HL-60 (cell line): ENCODE measurements around the gene USP40.

Experiments
- DNase-seq, 2 experiments: peaks; one replicate each; pipeline ENCODE4 v3.0.0-alpha.2; 2010 to 2020; ENCODE audit warnings: low read depth in 1 of 2, low spot score in 1 of 2
- H3K27ac ChIP-seq: fragments of 250-450 bp; sonication (Bioruptor Pico); replicated peaks from 2 replicates; pipeline ENCODE4 v1.5.1; 2020; ENCODE audit warnings: mild to moderate bottlenecking, moderate library complexity
- H3K27me3 ChIP-seq: fragments of 250-450 bp; sonication (Bioruptor Pico); 2 replicates; pipeline ENCODE4 v1.5.1; 2021; ENCODE audit warnings: mild to moderate bottlenecking, moderate library complexity; ENCODE audit not compliant: insufficient read depth, poor library complexity, severe bottlenecking
- H3K4me3 ChIP-seq: replicated peaks from 2 replicates; pipeline ENCODE4 v1.5.1; 2011; ENCODE audit warnings: mild to moderate bottlenecking, control low read depth, low read length; ENCODE audit not compliant: insufficient read depth
- CTCF ChIP-seq: IDR thresholded peaks from one replicate; pipeline ENCODE4 v1.5.1; 2011; ENCODE audit warnings: low read length, control low read depth, inconsistent platforms; ENCODE audit not compliant: insufficient read depth
- GABPA ChIP-seq: IDR thresholded peaks from 2 replicates; pipeline ENCODE4 v1.6.1; 2012; ENCODE audit warnings: low read depth
- POLR2AphosphoS5 ChIP-seq: IDR thresholded peaks from 2 replicates; pipeline ENCODE4 v1.6.1; 2012; ENCODE audit warnings: low read depth
- REST ChIP-seq: IDR thresholded peaks from 2 replicates; pipeline ENCODE4 v1.6.1; 2012; ENCODE audit warnings: low read depth; ENCODE audit not compliant: insufficient replicate concordance
- SPI1 ChIP-seq: IDR thresholded peaks from 2 replicates; pipeline ENCODE4 v1.6.1; 2012; ENCODE audit warnings: low read depth, mild to moderate bottlenecking, borderline replicate concordance

The USP40 gene

GRCh38 chr2:233544200-233544610 lies 22.4 kb downstream of the USP40 start:
- Histone ChIP-seq H3K4me3 (no peak overlapping the region), H3K27me3 (no peaks in the 10 kb centered on the region), H3K27ac (no peak overlapping the region)
- DNase-seq = no peak
- TF ChIP-seq POLR2AphosphoS5 (no peak), GABPA (no peak), CTCF (no peak), SPI1 (no peak), REST (no peak)

DNA sequence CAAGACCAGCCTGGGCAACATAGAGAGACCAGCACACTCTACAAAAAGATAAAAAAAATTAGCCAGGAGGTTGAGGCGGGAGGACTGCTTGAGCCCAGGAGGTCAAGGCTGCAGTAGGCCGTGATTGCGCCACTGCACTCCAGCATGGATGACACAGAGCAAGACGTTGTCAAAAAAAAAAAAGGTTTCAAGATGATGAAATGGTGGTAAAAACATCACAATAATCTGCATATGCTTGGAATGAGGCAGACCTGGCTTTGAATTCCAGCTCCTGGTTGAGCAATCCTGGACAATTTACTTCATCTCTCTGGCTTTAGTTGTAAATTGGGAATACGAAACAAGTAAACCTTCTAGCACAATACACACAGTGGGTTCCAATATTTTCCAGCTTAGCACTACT lies 24.1 kb downstream of the USP40 start:
- DNase-seq = no peak
- H3K27ac ChIP-seq = no peak overlapping the region
- no peak overlapping the region for H3K4me3 ChIP-seq
- TF ChIP-seq POLR2AphosphoS5 = no peak
- no peak for TF ChIP-seq GABPA
- no peak for TF ChIP-seq REST
- no peak for TF ChIP-seq SPI1
- no peak for TF ChIP-seq CTCF
- no peaks in the 10 kb centered on the region for H3K27me3 ChIP-seq

GRCh38 chr2:233538741-233539140 lies 27.8 kb downstream of the USP40 start:
- no peaks in the 10 kb centered on the region for H3K27me3 ChIP-seq

More at GRCh38 chr2:233538741-233539140, 27.8 kb downstream of the USP40 start:
- TF ChIP-seq POLR2AphosphoS5 (no peak), CTCF (no peak), GABPA (no peak), REST (no peak), SPI1 (no peak)
- Histone ChIP-seq H3K4me3 (no peak overlapping the region), H3K27ac (no peak overlapping the region)
- no peak for DNase-seq
